ENCODE results near the gene PSEN2. TPM values are rescaled to one million over a fixed set of nuclear protein-coding genes. Genes with fewer than 3 reads are reported as not detected.
"Not testable (repeated sequence)": the region's sequence is repeated elsewhere in the genome, so short reads cannot be mapped to it uniquely, and the experiment has no call there.

PSEN2 gene
- total and polyA plus RNA-seq, 2 donors (not counting 3 experiments of a cell fraction or from before 2014, with no cell fraction given), result 12.5 to 19.3 TPM

- Histone ChIP-seq H3K36me3 (ENCODE audit: control insufficient read depth in 2 of 2, extremely low read depth in 1 of 2, insufficient read depth in 2 of 2, low read length in 2 of 2) (no peaks in the 10 kb centered on the region), H3K27ac (ENCODE audit: insufficient read depth, low read depth, low read length) (no peak overlapping the region), H2AFZ (ENCODE audit: low read depth, low read length) (no peak overlapping the region), H3K79me2 (ENCODE audit: control insufficient read depth, insufficient read depth, low read length) (no peaks in the 10 kb centered on the region), H3K9me1 (replicated peaks; ENCODE audit: control insufficient read depth, extremely low read depth, insufficient read depth, low read length) (no peaks in the 10 kb centered on the region), H3K9me3 (replicated peaks; ENCODE audit: control insufficient read depth, insufficient read depth, low read length) (no peaks in the 10 kb centered on the region), H4K20me1 (replicated peaks; ENCODE audit: control insufficient read depth, extremely low read depth, insufficient read depth, low read length) (no peaks in the 10 kb centered on the region), H3K4me3 (replicated peaks in 1 of 3; ENCODE audit: insufficient read depth in 1 of 3, low read depth in 1 of 3, low read length in 3 of 3) (no peak overlapping the region), H3K4me1 (ENCODE audit: control insufficient read depth, extremely low read depth, insufficient read depth, low read length) (no peaks in the 10 kb centered on the region), H3K9ac (replicated peaks; ENCODE audit: extremely low read depth, insufficient read depth, low read length) (no peak overlapping the region), H3K4me2 (ENCODE audit: insufficient read depth, low read length) (no peak overlapping the region), H3K27me3 (ENCODE audit: control insufficient read depth in 2 of 2, insufficient read depth in 2 of 2, low read length in 2 of 2) (no peaks in the 10 kb centered on the region)
- intact Hi-C loops (cut with micrococcal nuclease) (no loop called here), dilution Hi-C loops (cut with MboI; ENCODE audit: extremely low pct_ligation_motif_present, low sequenced_read_pairs) (no loop called here)
- BruUV-seq (replicated peaks), result no TSS peak
- DNase-seq (ENCODE audit: low read depth, low spot score), result no peak
- TF ChIP-seq POLR2AphosphoS5 (IDR thresholded peaks at IDR 0.05; ENCODE audit: insufficient read depth, low read depth, low read length) (no peak), MYC (IDR thresholded peaks at IDR 0.05; ENCODE audit: low read depth, low read length) (no peak)
- ChIA-PET POLR2A (no interaction called here), CTCF (interaction anchor here (1.7 kb wide), 1 partner anchor 13 kb away, joined by 5 read pairs; no protein-coding TSS in a partner anchor)
- no peak for FAIRE-seq
These were observed 50.1 kb downstream of the PSEN2 start for GRCh38 chr1:226920446-226920894.

- TF ChIP-seq POLR2AphosphoS5 (IDR thresholded peaks at IDR 0.05; ENCODE audit: insufficient read depth, low read depth, low read length) (no peak), MAX (IDR thresholded peaks at IDR 0.05; ENCODE audit: insufficient read depth, insufficient read length) (no peak), POLR2A (IDR thresholded peaks at IDR 0.05; ENCODE audit: low read depth, low read length) (no peak), EZH2 (IDR thresholded peaks at IDR 0.05; ENCODE audit: borderline replicate concordance, low read depth, low read length, severe bottlenecking) (no peak), MYC (IDR thresholded peaks at IDR 0.05; ENCODE audit: low read depth, low read length) (no peak)
- TF ChIP-seq, protein P1, sequence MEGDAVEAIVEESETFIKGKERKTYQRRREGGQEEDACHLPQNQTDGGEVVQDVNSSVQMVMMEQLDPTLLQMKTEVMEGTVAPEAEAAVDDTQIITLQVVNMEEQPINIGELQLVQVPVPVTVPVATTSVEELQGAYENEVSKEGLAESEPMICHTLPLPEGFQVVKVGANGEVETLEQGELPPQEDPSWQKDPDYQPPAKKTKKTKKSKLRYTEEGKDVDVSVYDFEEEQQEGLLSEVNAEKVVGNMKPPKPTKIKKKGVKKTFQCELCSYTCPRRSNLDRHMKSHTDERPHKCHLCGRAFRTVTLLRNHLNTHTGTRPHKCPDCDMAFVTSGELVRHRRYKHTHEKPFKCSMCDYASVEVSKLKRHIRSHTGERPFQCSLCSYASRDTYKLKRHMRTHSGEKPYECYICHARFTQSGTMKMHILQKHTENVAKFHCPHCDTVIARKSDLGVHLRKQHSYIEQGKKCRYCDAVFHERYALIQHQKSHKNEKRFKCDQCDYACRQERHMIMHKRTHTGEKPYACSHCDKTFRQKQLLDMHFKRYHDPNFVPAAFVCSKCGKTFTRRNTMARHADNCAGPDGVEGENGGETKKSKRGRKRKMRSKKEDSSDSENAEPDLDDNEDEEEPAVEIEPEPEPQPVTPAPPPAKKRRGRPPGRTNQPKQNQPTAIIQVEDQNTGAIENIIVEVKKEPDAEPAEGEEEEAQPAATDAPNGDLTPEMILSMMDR (IDR thresholded peaks at IDR 0.05; ENCODE audit: extremely low read depth in 1 of 2, insufficient read depth in 1 of 2, low read depth in 1 of 2, low read length in 2 of 2), result no peak
- no peaks in the 10 kb centered on the region for H3K9me3 ChIP-seq (replicated peaks; ENCODE audit: control insufficient read depth, insufficient read depth, low read length)
- H3K36me3 ChIP-seq (ENCODE audit: control insufficient read depth in 2 of 2, extremely low read depth in 1 of 2, insufficient read depth in 2 of 2, low read length in 2 of 2), result no peaks in the 10 kb centered on the region
- POLR2A ChIA-PET, result no interaction called here
- intact Hi-C loops (cut with micrococcal nuclease) (no loop called here), dilution Hi-C loops (cut with MboI; ENCODE audit: extremely low pct_ligation_motif_present, low sequenced_read_pairs) (no loop called here)
- H3K9ac ChIP-seq (replicated peaks; ENCODE audit: extremely low read depth, insufficient read depth, low read length), result no peak overlapping the region
- H4K20me1 ChIP-seq (replicated peaks; ENCODE audit: control insufficient read depth, extremely low read depth, insufficient read depth, low read length), result no peaks in the 10 kb centered on the region
- no peaks in the 10 kb centered on the region for H3K9me1 ChIP-seq (replicated peaks; ENCODE audit: control insufficient read depth, extremely low read depth, insufficient read depth, low read length)
- CTCF ChIA-PET, result interaction anchor here (0.6 to 1.8 kb wide), 2 partner anchors 9 to 18 kb away, joined by 5 to 8 read pairs; no protein-coding TSS in a partner anchor
- H3K4me2 ChIP-seq (ENCODE audit: insufficient read depth, low read length), result no peak overlapping the region
- BruUV-seq (replicated peaks), result no TSS peak
- no peak for FAIRE-seq
- no peak overlapping the region for H2AFZ ChIP-seq (ENCODE audit: low read depth, low read length)
- no peaks in the 10 kb centered on the region for H3K27me3 ChIP-seq (ENCODE audit: control insufficient read depth in 2 of 2, insufficient read depth in 2 of 2, low read length in 2 of 2)
- DNase-seq (ENCODE audit: low read depth, low spot score), result no peak
- no peak overlapping the region for H3K4me3 ChIP-seq (replicated peaks in 1 of 3; ENCODE audit: insufficient read depth in 1 of 3, low read depth in 1 of 3, low read length in 3 of 3)
- no peaks in the 10 kb centered on the region for H3K79me2 ChIP-seq (ENCODE audit: control insufficient read depth, insufficient read depth, low read length)
- H3K4me1 ChIP-seq (ENCODE audit: control insufficient read depth, extremely low read depth, insufficient read depth, low read length), result no peaks in the 10 kb centered on the region
- no peak overlapping the region for H3K27ac ChIP-seq (ENCODE audit: insufficient read depth, low read depth, low read length)
These were observed 51.1 kb downstream of the PSEN2 start for GRCh38 chr1:226921504-226921903.

DNA sequence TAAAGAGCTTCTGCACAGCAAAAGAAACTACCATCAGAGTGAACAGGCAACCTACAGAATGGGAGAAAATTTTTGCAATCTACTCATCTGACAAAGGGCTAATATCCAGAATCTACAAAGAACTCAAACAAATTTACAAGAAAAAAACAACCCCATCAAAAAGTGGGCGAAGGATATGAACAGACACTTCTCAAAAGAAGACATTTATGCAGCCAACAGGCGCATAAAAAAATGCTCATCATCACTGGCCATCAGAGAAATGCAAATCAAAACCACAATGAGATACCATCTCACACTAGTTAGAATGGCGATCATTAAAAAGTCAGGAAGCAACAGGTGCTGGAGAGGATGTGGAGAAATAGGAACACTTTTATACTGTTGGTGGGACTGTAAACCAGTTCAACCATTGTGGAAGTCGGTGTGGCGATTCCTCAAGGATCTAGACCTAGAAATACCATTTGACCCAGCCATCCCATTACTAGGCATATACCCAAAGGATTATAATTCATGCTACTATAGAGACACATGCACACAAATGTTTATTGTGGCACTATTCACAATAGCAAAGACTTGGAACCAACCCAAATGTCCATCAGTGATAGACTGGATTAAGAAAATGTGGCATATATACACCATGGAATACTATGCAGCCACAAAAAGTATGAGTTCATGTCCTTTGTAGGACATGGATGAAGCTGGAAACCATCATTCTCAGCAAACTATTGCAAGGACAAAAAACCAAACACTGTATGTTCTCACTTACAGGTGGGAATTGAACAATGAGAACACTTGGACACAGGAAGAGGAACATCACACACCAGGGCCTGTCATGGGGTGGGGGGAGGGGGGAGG lies 59.1 kb downstream of the PSEN2 start:
- CTCF ChIA-PET, result not testable (repeated sequence)

More for the DNA sequence above, 59.1 kb downstream of the PSEN2 start:
- H3K27me3 ChIP-seq (ENCODE audit: control insufficient read depth in 2 of 2, insufficient read depth in 2 of 2, low read length in 2 of 2); H3K9me3 ChIP-seq (replicated peaks; ENCODE audit: control insufficient read depth, insufficient read depth, low read length); H3K79me2 ChIP-seq (ENCODE audit: control insufficient read depth, insufficient read depth, low read length); H3K27ac ChIP-seq (ENCODE audit: insufficient read depth, low read depth, low read length); H3K4me2 ChIP-seq (ENCODE audit: insufficient read depth, low read length); H3K9ac ChIP-seq (replicated peaks; ENCODE audit: extremely low read depth, insufficient read depth, low read length); H3K9me1 ChIP-seq (replicated peaks; ENCODE audit: control insufficient read depth, extremely low read depth, insufficient read depth, low read length); intact Hi-C loops (cut with micrococcal nuclease); H3K4me1 ChIP-seq (ENCODE audit: control insufficient read depth, extremely low read depth, insufficient read depth, low read length); H3K4me3 ChIP-seq (replicated peaks in 1 of 3; ENCODE audit: insufficient read depth in 1 of 3, low read depth in 1 of 3, low read length in 3 of 3); H2AFZ ChIP-seq (ENCODE audit: low read depth, low read length); FAIRE-seq; POLR2A ChIA-PET; dilution Hi-C loops (cut with MboI; ENCODE audit: extremely low pct_ligation_motif_present, low sequenced_read_pairs); H4K20me1 ChIP-seq (replicated peaks; ENCODE audit: control insufficient read depth, extremely low read depth, insufficient read depth, low read length); BruUV-seq (replicated peaks); H3K36me3 ChIP-seq (ENCODE audit: control insufficient read depth in 2 of 2, extremely low read depth in 1 of 2, insufficient read depth in 2 of 2, low read length in 2 of 2); DNase-seq (ENCODE audit: low read depth, low spot score): not testable (repeated sequence)
